ENCODE results near the gene PPY.
"Not testable (repeated sequence)": the region's sequence is repeated elsewhere in the genome, so short reads cannot be mapped to it uniquely, and the experiment has no call there.

The PPY gene

GRCh38 chr17:43942051-43942685 lies at the start of gene PPY:
Gene PPY, minus strand, starts transcription at chr17:43942476. Its CDS starts 822 bp downstream, at chr17:43941654.
- no peak for DNase-seq (ENCODE audit: low read depth in 2 of 2)

GRCh38 chr17:43988301-43988700 lies 46.0 kb upstream of the PPY start:
- no peak for DNase-seq (ENCODE audit: low read depth in 2 of 2)

- DNase-seq (ENCODE audit: low read depth in 2 of 2) = no peak
Observed at GRCh38 chr17:43987131-43988021, 45.1 kb upstream of the PPY start.

GRCh38 chr17:43986225-43986981 lies 44.1 kb upstream of the PPY start:
- DNase-seq (ENCODE audit: low read depth in 2 of 2) = no peak

- no peak for DNase-seq (ENCODE audit: low read depth in 2 of 2)
Observed at GRCh38 chr17:43984521-43984920, 42.2 kb upstream of the PPY start.

- DNase-seq (ENCODE audit: low read depth in 2 of 2) = no peak
Observed at GRCh38 chr17:43983515-43984411, 41.5 kb upstream of the PPY start.

- DNase-seq (ENCODE audit: low read depth in 2 of 2) = no peak
Observed at GRCh38 chr17:43983196-43983514, 40.9 kb upstream of the PPY start.

- DNase-seq (ENCODE audit: low read depth in 2 of 2) = no peak
Observed at GRCh38 chr17:43982171-43982570, 39.9 kb upstream of the PPY start.

GRCh38 chr17:43979671-43980070 lies 37.4 kb upstream of the PPY start:
- no peak for DNase-seq (ENCODE audit: low read depth in 2 of 2)

- no peak for DNase-seq (ENCODE audit: low read depth in 2 of 2)
Observed at GRCh38 chr17:43979011-43979410, 36.7 kb upstream of the PPY start.

GRCh38 chr17:43978078-43978477 lies 35.8 kb upstream of the PPY start:
- no peak for DNase-seq (ENCODE audit: low read depth in 2 of 2)

GRCh38 chr17:43976963-43977837 lies 34.9 kb upstream of the PPY start:
- DNase-seq (ENCODE audit: low read depth in 2 of 2) = no peak

- DNase-seq (ENCODE audit: low read depth in 2 of 2) = no peak
Observed at GRCh38 chr17:43975898-43976297, 33.6 kb upstream of the PPY start.

GRCh38 chr17:43974382-43975266 lies 32.3 kb upstream of the PPY start:
- DNase-seq (ENCODE audit: low read depth in 2 of 2) = no peak

GRCh38 chr17:43972444-43973212 lies 30.4 kb upstream of the PPY start:
- DNase-seq (ENCODE audit: low read depth in 2 of 2) = not testable (repeated sequence)

GRCh38 chr17:43971436-43971835 lies 29.2 kb upstream of the PPY start:
- DNase-seq (ENCODE audit: low read depth in 2 of 2) = not testable (repeated sequence)

- DNase-seq (ENCODE audit: low read depth in 2 of 2) = no peak
Observed at GRCh38 chr17:43970366-43970765, 28.1 kb upstream of the PPY start.

- no peak for DNase-seq (ENCODE audit: low read depth in 2 of 2)
Observed at GRCh38 chr17:43967251-43967875, 25.1 kb upstream of the PPY start.

Measured in activated CD4-positive, alpha-beta T cell treated with anti-CD3 and anti-CD28 coated beads for 24 hours (primary cell).